ENCODE data around the gene GSK3B.
"Not testable (repeated sequence)": the region's sequence is repeated elsewhere in the genome, so short reads cannot be mapped to it uniquely, and the experiment has no call there.

The GSK3B gene

GRCh38 chr3:120059081-120059864, 35.0 kb downstream of the GSK3B start:
- H3K4me3 ChIP-seq (ENCODE audit: low read depth, low read length): no peak overlapping the region
- TF ChIP-seq CTCF (IDR thresholded peaks at IDR 0.05; ENCODE audit: borderline replicate concordance, insufficient read depth, low read depth, low read length): no peak

- TF ChIP-seq CTCF (IDR thresholded peaks at IDR 0.05; ENCODE audit: borderline replicate concordance, insufficient read depth, low read depth, low read length): no peak
These were observed 36.6 kb downstream of the GSK3B start for GRCh38 chr3:120057626-120058025.

GRCh38 chr3:120057029-120057428, 37.2 kb downstream of the GSK3B start:
- H3K4me3 ChIP-seq (ENCODE audit: low read depth, low read length): no peak overlapping the region
- no peak for TF ChIP-seq CTCF (IDR thresholded peaks at IDR 0.05; ENCODE audit: borderline replicate concordance, insufficient read depth, low read depth, low read length)

More at GRCh38 chr3:120057626-120058025, 36.6 kb downstream of the GSK3B start:
- no peak overlapping the region for H3K4me3 ChIP-seq (ENCODE audit: low read depth, low read length)

GRCh38 chr3:120053647-120054046, 40.6 kb downstream of the GSK3B start:
- not testable (repeated sequence) for H3K4me3 ChIP-seq (ENCODE audit: low read depth, low read length)

GRCh38 chr3:120052677-120053076, 41.6 kb downstream of the GSK3B start:
- no peak for TF ChIP-seq CTCF (IDR thresholded peaks at IDR 0.05; ENCODE audit: borderline replicate concordance, insufficient read depth, low read depth, low read length)
- no peak overlapping the region for H3K4me3 ChIP-seq (ENCODE audit: low read depth, low read length)

GRCh38 chr3:120052225-120052624, 42.0 kb downstream of the GSK3B start:
- no peak for TF ChIP-seq CTCF (IDR thresholded peaks at IDR 0.05; ENCODE audit: borderline replicate concordance, insufficient read depth, low read depth, low read length)
- H3K4me3 ChIP-seq (ENCODE audit: low read depth, low read length): no peak overlapping the region

GRCh38 chr3:120051570-120051969, 42.7 kb downstream of the GSK3B start:
- H3K4me3 ChIP-seq (ENCODE audit: low read depth, low read length): not testable (repeated sequence)

- TF ChIP-seq CTCF (IDR thresholded peaks at IDR 0.05; ENCODE audit: borderline replicate concordance, insufficient read depth, low read depth, low read length): no peak
These were observed 44.2 kb downstream of the GSK3B start for GRCh38 chr3:120049881-120050539.

More at GRCh38 chr3:120049881-120050539, 44.2 kb downstream of the GSK3B start:
- H3K4me3 ChIP-seq (ENCODE audit: low read depth, low read length): no peak overlapping the region

Measured in GM12875 (cell line).